Measurements from ENCODE around the gene ABTB2. TPM values are rescaled to one million over a fixed set of nuclear protein-coding genes. Genes with fewer than 3 reads are reported as not detected.

The ABTB2 gene
- total and polyA plus RNA-seq, 2 experiments from 2014 or later, result 2.6 to 12.1 TPM

GRCh38 chr11:34394771-34395300, 37.0 kb upstream of the ABTB2 start:
- DNase-seq (ENCODE audit: low spot score) (no peak), ATAC-seq (no peak)
- Histone ChIP-seq H3K27ac (ENCODE audit: low read depth) (no peak overlapping the region), H3F3A (replicated peaks; ENCODE audit: low read depth) (no peaks in the 10 kb centered on the region), H4K20me1 (replicated peaks; ENCODE audit: insufficient read depth) (no peaks in the 10 kb centered on the region), H3K36me3 (ENCODE audit: insufficient read depth) (no peaks in the 10 kb centered on the region), H3K4me3 (no peak overlapping the region), H3K79me2 (replicated peaks; ENCODE audit: insufficient read depth) (no peaks in the 10 kb centered on the region), H3K4me2 (no peak overlapping the region), H3K27me3 (ENCODE audit: insufficient read depth) (no peaks in the 10 kb centered on the region), H3K9me2 (ENCODE audit: insufficient read depth) (no peaks in the 10 kb centered on the region), H2AFZ (peak overlapping the region; percentile 81), H3K4me1 (ENCODE audit: insufficient read depth) (no peaks in the 10 kb centered on the region)
- H3K27me3 Mint-ChIP-seq (ENCODE audit: insufficient read depth, low read depth, poor library complexity), result peaks cover 2% of the 10 kb centered on the region
- no peaks in the 10 kb centered on the region for H3K36me3 Mint-ChIP-seq (ENCODE audit: low read depth)
- peaks cover 10% of the 10 kb centered on the region for H3K4me1 Mint-ChIP-seq
- TF ChIP-seq CTCF (conservative IDR thresholded peaks at IDR 0.05; ENCODE audit: low read depth in 2 of 2) (no peak), POLR2AphosphoS5 (IDR thresholded peaks at IDR 0.05; ENCODE audit: low read depth) (no peak), CREB1 (CRISPR knock-in tag; IDR thresholded peaks at IDR 0.05; ENCODE audit: low read depth) (no peak), EZH2 (IDR thresholded peaks at IDR 0.05; ENCODE audit: low read depth, unreplicated experiment) (no peak), STAT1 (IDR thresholded peaks at IDR 0.05; ENCODE audit: unreplicated experiment) (no peak), EZH2phosphoT487 (IDR thresholded peaks at IDR 0.05; ENCODE audit: unreplicated experiment) (no peak), JUNB (IDR thresholded peaks at IDR 0.05; ENCODE audit: unreplicated experiment) (no peak), ZNF331 (CRISPR knock-in tag; IDR thresholded peaks at IDR 0.05; ENCODE audit: low read depth) (no peak), ZNF462 (CRISPR knock-in tag; IDR thresholded peaks at IDR 0.05) (no peak), ZNF114 (CRISPR knock-in tag; IDR thresholded peaks at IDR 0.05) (no peak), NANOG (IDR thresholded peaks at IDR 0.05; ENCODE audit: borderline replicate concordance) (no peak), REST (IDR thresholded peaks at IDR 0.05; ENCODE audit: unreplicated experiment) (no peak), ETS1 (IDR thresholded peaks at IDR 0.05) (no peak)
- H3K9me3 Mint-ChIP-seq, result no peaks in the 10 kb centered on the region; the same call in 2 of the 3 replicates
- H3K4me3 Mint-ChIP-seq, result no peak overlapping the region
- H3K27ac Mint-ChIP-seq, result no peak overlapping the region

Data from GM23338 (cell line).